HG02973 (cell line): ENCODE measurements around the gene S100A10.

Experiments
- ATAC-seq: cut with Tn5 transposase; IDR thresholded peaks from one replicate; pipeline ENCODE4 v1.9.1; 2021; ENCODE audit warnings: moderate library complexity; ENCODE audit not compliant: unreplicated experiment

S100A10 gene

GRCh38 chr1:152013664-152014237, 20.1 kb upstream of the S100A10 start:
- no peak for ATAC-seq

DNA sequence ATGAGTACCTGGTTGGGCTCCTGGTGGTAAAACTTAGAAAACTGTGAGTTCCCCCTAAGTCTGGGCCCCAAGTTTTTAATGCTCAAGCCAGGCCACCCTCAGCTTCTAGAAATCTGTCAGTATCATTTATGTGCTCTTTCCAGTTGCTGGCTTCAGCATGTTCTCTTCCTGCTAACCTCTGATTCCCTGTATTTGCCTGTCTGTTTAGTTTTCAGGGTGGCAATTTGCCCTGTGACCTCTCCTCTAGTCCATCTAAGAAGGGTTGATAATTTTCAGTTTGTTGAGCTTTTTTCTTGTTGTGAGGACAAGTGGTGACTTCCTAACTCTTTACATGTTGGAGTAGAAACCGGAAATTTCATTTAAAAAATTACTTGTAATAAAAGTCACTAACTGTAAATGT, 16.0 kb upstream of the S100A10 start:
- no peak for ATAC-seq

DNA sequence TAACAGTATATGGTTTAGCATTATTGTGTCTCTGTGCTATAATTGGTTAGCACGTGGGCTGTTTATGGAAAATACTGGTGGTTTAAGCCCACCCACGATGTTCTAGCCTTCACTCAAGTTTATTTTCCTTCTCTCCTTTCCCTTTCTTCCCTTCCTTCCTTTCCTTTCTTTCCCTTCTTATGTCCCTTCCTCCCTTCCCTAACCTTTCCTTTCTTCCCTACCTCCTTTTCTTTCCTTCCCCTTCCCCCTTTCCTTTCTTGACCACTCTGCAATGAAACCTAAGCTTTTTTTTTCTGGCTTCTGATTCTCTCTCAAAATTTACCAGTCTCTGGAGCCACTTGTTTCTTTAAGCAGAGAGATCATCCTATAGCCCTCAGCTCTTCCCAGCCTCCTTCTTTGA, 13.4 kb upstream of the S100A10 start:
- ATAC-seq: no peak

DNA sequence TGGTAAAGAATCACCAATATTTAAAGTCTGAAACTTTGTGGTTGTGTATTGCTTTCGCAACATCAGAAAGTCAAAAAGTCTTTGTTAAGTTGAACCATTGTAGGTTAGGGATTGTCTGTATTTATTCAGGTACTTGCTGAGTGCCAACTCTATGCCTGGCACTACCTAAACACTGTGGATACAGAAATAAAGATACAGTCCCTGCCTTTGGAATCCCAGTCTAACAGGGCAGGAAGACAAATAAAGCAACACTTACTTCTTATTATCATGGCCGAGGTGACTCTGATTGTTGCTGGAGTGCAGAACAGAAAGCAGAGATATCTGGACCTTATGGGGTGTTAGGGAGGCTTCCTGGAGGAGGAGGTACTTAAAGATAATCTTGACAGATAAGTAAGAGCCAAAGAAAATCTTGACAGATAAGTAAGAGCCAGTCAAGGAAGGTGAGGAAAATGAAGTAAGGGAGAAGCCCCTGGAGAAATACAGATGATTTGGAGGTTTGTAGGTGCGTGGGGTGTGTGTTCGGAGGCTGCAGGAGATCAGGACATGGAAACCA, 11.8 kb upstream of the S100A10 start:
- no peak for ATAC-seq

GRCh38 chr1:152003846-152004442, 10.3 kb upstream of the S100A10 start:
- no peak for ATAC-seq

DNA sequence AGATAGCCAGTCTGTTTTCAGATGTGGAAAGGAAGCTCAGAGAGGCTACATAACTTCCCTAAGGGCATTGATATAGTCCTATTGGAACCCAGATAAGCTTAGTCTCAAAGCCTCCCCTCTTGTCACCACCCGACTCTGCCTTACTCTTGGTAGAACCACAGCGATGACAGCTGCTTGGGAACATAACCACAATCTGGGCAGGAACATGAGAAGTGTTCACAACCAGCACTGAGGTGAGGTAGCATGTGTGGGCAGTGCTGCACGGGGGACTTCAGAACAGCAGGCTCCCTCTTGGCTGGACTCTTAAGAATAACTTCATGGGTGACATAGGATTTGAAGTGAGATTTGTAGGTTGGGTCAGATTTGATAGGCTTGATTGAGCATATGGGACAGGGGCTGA, 9.3 kb upstream of the S100A10 start:
- no peak for ATAC-seq

DNA sequence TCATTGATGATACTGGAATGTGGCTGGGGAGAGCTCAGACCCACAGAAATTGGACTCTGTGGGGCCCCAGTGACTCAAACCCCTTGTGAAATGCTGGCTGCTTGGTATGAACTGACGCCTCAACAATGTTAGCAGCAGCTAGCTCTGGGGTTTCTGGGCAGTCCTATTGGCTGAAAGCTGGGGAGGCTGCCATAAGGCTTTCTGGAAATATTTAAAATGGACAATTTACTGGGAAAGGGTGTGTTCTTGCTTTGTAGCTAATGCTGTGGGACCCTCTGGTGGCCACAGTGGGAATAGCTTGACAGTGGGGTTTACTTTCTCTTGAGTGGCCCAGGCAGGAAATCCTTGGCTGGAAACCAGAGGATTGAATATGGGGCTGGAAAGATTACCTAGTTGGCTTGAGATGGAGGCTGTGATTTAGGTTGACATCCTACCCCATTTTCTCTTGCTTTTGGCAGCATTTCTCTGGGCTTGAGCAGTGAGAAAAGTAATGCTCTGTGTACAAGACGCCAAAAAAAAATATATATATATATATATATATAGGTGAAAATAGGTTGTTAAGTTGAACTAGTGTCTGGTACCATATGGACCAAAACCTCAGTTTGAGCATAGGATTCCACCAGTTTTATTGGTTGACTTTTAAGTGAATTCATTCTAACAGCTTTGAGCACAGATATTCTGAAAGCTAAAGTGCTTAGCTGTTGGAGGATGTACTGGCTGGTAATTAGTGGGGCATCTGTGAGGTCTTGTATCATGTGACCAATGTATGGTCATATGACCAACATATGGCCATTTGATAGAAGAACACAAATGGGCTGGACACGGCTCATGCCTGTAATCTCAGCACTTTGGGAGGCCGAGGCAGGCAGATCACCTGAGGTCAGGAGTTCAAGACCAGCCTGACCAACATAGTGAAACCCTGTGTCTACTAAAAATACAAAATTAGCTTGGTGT, 8.2 kb upstream of the S100A10 start:
- ATAC-seq: no peak

GRCh38 chr1:152000964-152001630, 7.4 kb upstream of the S100A10 start:
- ATAC-seq: no peak

DNA sequence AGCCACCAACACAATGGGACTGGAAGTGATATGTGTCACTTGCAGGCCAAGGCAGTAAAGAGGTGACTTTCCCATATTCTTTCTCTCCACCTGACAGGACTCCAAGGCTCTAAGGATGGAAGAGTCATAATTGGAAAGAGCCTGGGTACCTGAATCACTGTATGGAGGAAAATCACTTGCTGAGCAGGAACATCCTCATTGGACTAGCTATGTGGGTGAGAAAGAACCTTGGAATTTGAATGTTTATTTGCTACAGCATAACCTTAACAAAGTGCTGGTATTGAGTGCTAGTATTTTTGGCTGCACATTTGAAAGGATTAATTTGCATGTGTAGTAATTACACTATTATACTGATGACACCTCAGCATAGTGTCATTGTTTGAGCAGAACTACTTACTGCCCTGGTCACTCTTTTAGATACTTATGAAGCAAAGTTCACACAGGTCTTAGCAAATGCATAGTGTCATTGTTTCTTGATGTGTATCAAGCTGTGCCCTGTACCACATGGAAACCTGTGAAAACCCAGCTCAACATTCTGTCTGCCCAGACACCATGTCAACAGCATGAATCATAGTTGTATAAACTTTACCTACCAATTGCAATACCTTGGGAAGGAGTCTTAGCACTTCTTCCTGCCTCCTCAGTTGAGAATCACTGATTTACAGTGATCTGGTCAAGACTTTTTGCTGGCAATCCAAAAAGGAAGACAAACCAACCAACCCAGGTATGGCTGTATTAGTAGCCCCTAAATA, 5.1 kb upstream of the S100A10 start:
- ATAC-seq: no peak

- no peak for ATAC-seq
These were observed 3.6 kb upstream of the S100A10 start for GRCh38 chr1:151997284-151997570.

DNA sequence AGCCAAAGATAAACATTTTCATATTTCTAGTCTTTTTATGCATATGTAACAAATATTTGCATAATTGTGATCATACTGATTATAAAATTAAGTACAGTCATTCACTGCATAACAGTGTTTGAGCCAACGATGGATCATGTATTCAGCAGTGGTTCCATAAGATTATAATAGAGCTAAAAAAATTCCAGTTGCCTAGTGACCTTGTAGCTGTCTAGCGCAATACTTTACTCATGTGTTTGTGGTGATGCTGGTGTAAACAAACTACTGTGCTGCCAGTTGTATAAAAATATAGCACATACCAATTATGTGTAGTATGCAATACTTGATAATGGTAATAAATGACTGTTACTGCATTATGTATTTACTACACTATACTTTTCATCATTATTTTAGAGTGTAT, 2.1 kb upstream of the S100A10 start:
- ATAC-seq: no peak

DNA sequence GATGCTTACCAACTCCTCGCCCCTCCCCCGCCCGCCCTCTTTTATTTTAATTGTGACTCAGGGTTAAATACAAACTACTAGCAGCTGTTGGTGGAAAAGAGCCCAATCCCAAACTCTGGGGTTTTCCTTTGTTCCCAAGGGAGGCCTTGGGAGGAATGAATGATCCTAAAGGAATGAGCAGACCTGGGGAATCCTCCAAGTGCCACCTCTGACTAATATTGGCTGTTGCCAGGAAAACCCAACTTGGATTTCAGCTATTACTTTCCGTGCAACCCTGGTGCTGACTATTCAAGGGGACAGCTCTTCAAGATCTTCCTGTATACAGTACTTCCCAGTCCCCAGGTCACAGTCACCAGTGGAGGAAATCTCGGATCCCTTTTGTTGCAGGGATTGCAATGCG, 1.3 kb upstream of the S100A10 start:
- no peak for ATAC-seq

GRCh38 chr1:151993084-151993733, 450 bp downstream of the S100A10 start:
- no peak for ATAC-seq

DNA sequence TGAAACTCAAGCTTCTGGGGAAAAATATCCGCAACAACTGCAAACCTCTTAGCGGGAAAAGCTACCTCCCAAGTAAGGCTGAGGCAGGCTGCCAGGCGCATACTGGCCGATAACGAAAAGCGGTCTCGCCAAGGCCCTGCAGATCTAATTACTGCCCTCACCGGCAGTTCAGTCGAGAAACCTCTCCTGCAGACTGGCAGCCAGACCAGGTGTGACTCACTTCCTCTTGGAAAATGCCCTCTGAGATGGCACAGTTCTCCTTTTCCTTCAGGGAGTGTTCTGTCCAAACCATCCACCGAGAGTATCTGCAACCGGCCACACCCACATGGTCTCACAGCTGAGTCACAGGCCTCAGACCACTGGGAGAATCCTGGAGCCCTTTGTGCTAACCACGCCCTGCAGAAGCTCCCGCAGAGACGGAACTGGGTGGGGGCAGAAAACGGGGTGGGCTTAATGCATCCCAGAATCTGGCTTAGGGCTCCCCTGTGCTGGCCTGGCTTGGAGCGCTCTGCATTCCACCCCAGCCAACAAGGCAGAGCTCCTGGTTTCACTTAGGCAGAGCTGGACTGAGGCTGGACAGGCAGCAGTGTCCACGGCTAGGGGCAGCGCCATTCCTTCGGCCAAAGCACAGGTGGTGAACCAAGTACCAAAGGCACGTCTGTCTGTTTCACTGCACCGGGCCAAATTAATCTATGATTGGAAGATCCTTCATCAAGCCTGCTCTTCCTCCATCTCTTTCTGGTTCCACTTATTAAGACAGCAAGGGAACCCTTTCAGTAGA, 1.2 kb downstream of the S100A10 start:
- no peak for ATAC-seq

DNA sequence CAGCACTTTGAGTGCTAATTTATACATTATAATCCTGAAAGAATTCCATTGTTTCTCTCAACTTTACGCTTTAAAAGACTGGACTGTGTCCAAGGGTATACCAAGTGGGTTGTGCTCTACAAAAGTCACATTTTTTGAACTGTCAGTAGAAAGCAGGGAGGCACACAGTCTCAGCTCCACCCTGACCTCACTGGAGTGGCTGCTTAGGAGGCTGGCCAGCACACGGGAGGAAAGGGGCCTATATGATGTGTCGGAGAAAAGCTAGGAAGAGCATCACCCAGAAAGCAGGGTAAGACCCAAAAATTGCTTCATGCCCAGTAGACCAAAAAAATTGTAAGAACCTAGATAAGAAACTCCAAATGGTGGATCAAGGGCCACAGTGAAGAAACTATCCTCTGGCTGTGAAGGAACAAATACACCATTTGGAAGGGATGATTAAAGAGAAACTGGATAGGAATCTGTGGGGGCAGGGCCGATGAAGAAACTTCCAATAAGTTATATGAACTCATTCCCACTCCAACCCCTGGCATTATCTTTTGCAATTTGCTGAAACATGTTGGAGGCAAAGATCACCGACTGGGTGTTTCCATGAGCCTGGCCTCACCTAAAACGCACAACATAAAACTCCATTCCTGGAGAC, 1.9 kb downstream of the S100A10 start:
- ATAC-seq: no peak

GRCh38 chr1:151990856-151991198, 2.8 kb downstream of the S100A10 start:
- no peak for ATAC-seq

DNA sequence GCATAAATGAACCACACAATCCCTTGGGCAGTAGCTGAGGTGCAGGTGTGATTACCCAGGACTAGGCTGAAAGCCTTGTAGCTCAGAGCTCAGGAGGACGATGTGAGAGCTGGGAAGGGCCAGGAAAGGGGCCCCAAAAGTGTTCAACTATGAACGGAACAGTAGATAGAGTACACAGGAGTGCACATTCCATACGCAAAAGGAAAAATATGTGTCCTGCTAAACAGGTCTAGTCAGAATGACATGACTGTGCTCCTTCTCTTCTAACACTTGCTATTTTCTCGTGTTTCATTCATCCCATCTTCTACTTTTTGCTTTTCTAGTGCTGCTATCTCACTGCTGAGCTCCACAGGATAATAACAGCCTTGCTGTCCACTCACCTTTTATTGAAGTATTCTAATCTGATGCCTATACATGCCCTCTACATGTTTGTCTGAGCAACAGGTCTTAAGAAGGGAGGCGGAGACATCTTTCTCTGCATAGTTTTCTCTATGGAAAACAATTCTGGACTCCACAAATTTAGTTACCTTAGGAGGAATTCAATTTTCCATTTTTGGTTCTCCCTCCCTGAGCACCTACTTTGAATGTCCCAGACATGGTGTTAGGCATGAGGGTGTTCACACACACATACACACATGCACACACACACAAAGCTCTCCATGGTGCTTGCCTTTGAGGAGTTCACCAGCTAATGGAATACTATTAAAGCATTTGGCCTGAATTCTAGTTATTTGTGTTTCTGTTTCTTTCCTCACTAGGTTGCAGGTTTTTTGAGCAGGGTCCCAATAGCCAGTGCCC, 3.4 kb downstream of the S100A10 start:
- ATAC-seq: no peak

- no peak for ATAC-seq
These were observed 4.3 kb downstream of the S100A10 start for GRCh38 chr1:151989211-151989862.
